ENCODE data around the gene TMEM151B.

DNA sequence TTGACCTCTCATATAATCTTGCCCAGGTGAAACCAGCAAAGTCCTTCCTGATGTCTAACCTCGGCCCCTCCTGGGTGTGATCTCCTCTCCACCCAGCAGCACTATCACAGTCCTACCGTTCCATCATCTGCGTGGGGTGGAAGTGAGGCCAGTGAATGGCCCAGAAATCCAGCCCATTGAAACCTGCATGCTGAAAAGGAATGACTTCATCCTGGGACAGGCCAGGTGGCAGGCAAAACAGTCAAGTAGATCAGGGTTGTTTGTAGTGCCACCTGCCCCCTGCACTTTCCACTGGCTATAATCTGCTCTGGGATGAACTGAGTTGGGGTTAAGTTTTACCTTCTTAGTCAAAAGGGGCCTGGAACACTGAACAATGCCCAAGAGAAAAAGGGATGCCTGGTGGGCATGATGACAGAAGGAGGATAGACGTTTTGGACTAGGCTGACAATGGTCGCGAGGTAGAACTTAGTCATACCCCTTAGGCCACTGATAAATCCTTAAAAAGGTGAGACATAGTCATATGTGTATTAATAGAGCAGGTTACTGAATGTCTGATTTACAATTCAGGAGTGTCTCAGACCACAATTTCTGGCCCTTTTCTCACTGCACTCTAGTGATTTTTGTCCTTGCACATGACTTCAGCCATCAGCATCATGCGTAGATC lies 31.4 kb upstream of the TMEM151B start:
- no peak for TF ChIP-seq POLR2AphosphoS5 (IDR thresholded peaks at IDR 0.05; ENCODE audit: low read depth, low read length)
- TF ChIP-seq, protein P1, sequence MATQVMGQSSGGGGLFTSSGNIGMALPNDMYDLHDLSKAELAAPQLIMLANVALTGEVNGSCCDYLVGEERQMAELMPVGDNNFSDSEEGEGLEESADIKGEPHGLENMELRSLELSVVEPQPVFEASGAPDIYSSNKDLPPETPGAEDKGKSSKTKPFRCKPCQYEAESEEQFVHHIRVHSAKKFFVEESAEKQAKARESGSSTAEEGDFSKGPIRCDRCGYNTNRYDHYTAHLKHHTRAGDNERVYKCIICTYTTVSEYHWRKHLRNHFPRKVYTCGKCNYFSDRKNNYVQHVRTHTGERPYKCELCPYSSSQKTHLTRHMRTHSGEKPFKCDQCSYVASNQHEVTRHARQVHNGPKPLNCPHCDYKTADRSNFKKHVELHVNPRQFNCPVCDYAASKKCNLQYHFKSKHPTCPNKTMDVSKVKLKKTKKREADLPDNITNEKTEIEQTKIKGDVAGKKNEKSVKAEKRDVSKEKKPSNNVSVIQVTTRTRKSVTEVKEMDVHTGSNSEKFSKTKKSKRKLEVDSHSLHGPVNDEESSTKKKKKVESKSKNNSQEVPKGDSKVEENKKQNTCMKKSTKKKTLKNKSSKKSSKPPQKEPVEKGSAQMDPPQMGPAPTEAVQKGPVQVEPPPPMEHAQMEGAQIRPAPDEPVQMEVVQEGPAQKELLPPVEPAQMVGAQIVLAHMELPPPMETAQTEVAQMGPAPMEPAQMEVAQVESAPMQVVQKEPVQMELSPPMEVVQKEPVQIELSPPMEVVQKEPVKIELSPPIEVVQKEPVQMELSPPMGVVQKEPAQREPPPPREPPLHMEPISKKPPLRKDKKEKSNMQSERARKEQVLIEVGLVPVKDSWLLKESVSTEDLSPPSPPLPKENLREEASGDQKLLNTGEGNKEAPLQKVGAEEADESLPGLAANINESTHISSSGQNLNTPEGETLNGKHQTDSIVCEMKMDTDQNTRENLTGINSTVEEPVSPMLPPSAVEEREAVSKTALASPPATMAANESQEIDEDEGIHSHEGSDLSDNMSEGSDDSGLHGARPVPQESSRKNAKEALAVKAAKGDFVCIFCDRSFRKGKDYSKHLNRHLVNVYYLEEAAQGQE (IDR thresholded peaks at IDR 0.05; ENCODE audit: insufficient read depth in 1 of 2, low read depth in 2 of 2, low read length in 2 of 2) = no peak

Measured in PFSK-1 (cell line).